ENCODE data around the gene PGAP2.

DNA sequence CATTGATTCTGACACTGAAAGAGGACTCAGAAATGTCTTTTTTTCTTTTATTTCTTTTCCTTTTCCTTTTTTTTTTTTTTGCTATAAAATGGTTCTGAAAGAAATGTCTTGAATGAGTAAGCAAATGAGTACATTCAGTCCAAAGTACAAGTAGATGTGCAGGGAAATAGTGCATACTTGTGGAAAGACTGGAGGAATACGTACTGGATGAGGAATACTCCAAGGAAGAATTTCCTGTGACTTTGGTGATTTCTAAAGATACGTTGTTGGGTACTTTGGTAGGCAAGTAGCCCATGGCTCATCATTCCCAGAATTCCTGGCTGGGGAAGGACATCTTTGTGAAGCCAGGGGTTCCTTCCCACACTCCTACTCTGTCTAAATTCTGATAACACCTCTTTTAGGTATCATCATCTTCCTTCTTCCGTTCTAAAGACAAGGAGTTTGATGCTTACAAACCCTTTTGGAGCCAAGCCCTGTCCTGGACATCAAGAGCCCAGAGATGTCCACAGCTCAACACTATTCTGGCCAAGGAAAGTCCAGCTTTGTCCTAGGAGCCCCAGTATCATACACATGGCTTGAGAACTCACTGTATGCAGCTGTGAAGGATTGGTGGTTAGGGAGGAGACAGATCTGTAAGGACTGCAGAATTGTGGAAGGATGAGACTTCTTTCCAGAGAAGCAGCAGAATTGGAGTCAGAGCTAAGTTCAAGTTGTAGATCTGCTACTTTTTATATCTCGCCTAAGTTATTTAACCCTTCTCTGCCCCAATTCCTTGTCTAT lies 6.2 kb upstream of the PGAP2 start:
- no peak for TF ChIP-seq CTCF (IDR thresholded peaks at IDR 0.05; ENCODE audit: low read depth, low read length, missing input control)
- TF ChIP-seq GABPA (IDR thresholded peaks at IDR 0.05 in 1 of 2, conservative IDR thresholded peaks at IDR 0.05 in 1 of 2) = no peak
- TF ChIP-seq RXRA (IDR thresholded peaks at IDR 0.05) = no peak
- TF ChIP-seq, protein P1, sequence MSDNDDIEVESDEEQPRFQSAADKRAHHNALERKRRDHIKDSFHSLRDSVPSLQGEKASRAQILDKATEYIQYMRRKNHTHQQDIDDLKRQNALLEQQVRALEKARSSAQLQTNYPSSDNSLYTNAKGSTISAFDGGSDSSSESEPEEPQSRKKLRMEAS (IDR thresholded peaks at IDR 0.05) = no peak
- TF ChIP-seq TAF1 (conservative IDR thresholded peaks at IDR 0.05) = no peak
- no peak for TF ChIP-seq ATF3 (IDR thresholded peaks at IDR 0.05)
- TF ChIP-seq NR2F2 (IDR thresholded peaks at IDR 0.05) = no peak
- TF ChIP-seq, protein P2, sequence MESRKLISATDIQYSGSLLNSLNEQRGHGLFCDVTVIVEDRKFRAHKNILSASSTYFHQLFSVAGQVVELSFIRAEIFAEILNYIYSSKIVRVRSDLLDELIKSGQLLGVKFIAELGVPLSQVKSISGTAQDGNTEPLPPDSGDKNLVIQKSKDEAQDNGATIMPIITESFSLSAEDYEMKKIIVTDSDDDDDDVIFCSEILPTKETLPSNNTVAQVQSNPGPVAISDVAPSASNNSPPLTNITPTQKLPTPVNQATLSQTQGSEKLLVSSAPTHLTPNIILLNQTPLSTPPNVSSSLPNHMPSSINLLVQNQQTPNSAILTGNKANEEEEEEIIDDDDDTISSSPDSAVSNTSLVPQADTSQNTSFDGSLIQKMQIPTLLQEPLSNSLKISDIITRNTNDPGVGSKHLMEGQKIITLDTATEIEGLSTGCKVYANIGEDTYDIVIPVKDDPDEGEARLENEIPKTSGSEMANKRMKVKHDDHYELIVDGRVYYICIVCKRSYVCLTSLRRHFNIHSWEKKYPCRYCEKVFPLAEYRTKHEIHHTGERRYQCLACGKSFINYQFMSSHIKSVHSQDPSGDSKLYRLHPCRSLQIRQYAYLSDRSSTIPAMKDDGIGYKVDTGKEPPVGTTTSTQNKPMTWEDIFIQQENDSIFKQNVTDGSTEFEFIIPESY (IDR thresholded peaks at IDR 0.05) = no peak
- TF ChIP-seq HNF4A (conservative IDR thresholded peaks at IDR 0.05) = no peak
- TF ChIP-seq EGR1 (IDR thresholded peaks at IDR 0.05; ENCODE audit: low read depth in 2 of 2) = no peak
- TF ChIP-seq RAD21 (IDR thresholded peaks at IDR 0.05) = no peak
- TF ChIP-seq YY1 (IDR thresholded peaks at IDR 0.05) = no peak
- no peak for TF ChIP-seq REST (IDR thresholded peaks at IDR 0.05)

Measured in liver (tissue), 3 donors.